Neural progenitor cell (in vitro differentiated cells): Measurements from ENCODE around the gene PPIL4. TPM values are rescaled to one million over a fixed set of nuclear protein-coding genes. Genes with fewer than 3 reads are reported as not detected.
A peak's percentile ranks its signal among the peaks of the same experiment; 100 is the strongest.

Experiments
- DNase-seq: peaks from one replicate; pipeline ENCODE4 v3.0.0-alpha.2; 2016; ENCODE audit warnings: low spot score
- H2AFZ ChIP-seq: fragments of 200-600 bp; sonication (generic); replicated peaks from 2 replicates; pipeline ENCODE4 v1.6.1; 2016; ENCODE audit warnings: antibody characterized with exemption
- H3F3A ChIP-seq: fragments of 200-600 bp; sonication (generic); 2 replicates; pipeline ENCODE4 v1.6.1; 2016; ENCODE audit warnings: antibody characterized with exemption, low read depth
- H3K27ac ChIP-seq: fragments of 200-600 bp; sonication (generic); 2 replicates; pipeline ENCODE4 v1.5.1; 2016; ENCODE audit warnings: mild to moderate bottlenecking
- H3K27me3 ChIP-seq: fragments of 200-600 bp; sonication (generic); 2 replicates; pipeline ENCODE4 v1.6.1; 2016; ENCODE audit warnings: mild to moderate bottlenecking, moderate library complexity
- H3K36me3 ChIP-seq: fragments of 200-600 bp; sonication (generic); 2 replicates; pipeline ENCODE4 v1.5.1; 2016
- H3K4me1 ChIP-seq: fragments of 200-600 bp; sonication (generic); 2 replicates; pipeline ENCODE4 v1.6.1; 2016; ENCODE audit warnings: mixed run types
- H3K4me2 ChIP-seq: fragments of 200-600 bp; sonication (generic); 2 replicates; pipeline ENCODE4 v1.6.1; 2016
- H3K4me3 ChIP-seq: fragments of 200-600 bp; sonication (generic); 2 replicates; pipeline ENCODE4 v1.5.1; 2016
- H3K79me2 ChIP-seq: fragments of 200-600 bp; sonication (generic); 2 replicates; pipeline ENCODE4 v1.6.1; 2016; ENCODE audit warnings: low read depth
- H3K9ac ChIP-seq: fragments of 200-600 bp; sonication (generic); 2 replicates; pipeline ENCODE4 v1.6.1; 2016
- H3K9me3 ChIP-seq: fragments of 200-600 bp; sonication (generic); 2 replicates; pipeline ENCODE4 v1.5.1; 2016; ENCODE audit warnings: low read depth
- H4K20me1 ChIP-seq: fragments of 200-600 bp; sonication (generic); 2 replicates; pipeline ENCODE4 v1.6.1; 2016; ENCODE audit warnings: low read depth
- H3K27ac Mint-ChIP-seq: 3 replicates; pipeline ENCODE4 v1.8.0; 2021; ENCODE audit warnings: mixed read lengths
- H3K27me3 Mint-ChIP-seq: 2 replicates; pipeline ENCODE4 v1.8.0; 2022; ENCODE audit warnings: low read depth, mild to moderate bottlenecking, inconsistent platforms, moderate library complexity, mixed read lengths; ENCODE audit not compliant: insufficient read depth
- H3K36me3 Mint-ChIP-seq: 3 replicates; pipeline ENCODE4 v1.8.0; 2021; ENCODE audit warnings: mixed read lengths
- H3K4me1 Mint-ChIP-seq: 3 replicates; pipeline ENCODE4 v1.8.0; 2021; ENCODE audit warnings: mixed read lengths
- H3K4me3 Mint-ChIP-seq: 3 replicates; pipeline ENCODE4 v1.8.0; 2021; ENCODE audit warnings: mild to moderate bottlenecking, moderate library complexity, mixed read lengths
- H3K9me3 Mint-ChIP-seq: 3 replicates; pipeline ENCODE4 v1.8.0; 2020; ENCODE audit warnings: mixed read lengths
- CTCF ChIP-seq: fragments of 200-600 bp; sonication (generic); IDR thresholded peaks from 2 replicates; pipeline ENCODE4 v1.5.1; 2017; ENCODE audit warnings: antibody characterized with exemption, mild to moderate bottlenecking
- EZH2 ChIP-seq: fragments of 200-600 bp; sonication (generic); IDR thresholded peaks from 2 replicates; pipeline ENCODE4 v1.6.1; 2017; ENCODE audit warnings: antibody characterized with exemption, mild to moderate bottlenecking, moderate library complexity
- EZH2phosphoT487 ChIP-seq: fragments of 200-600 bp; sonication (generic); IDR thresholded peaks from 2 replicates; pipeline ENCODE4 v1.6.1; 2017; ENCODE audit warnings: antibody characterized with exemption
- total RNA-seq: library from RNA; depleted of rRNA; stranded (reverse); fragments of >200 nt; gene quantifications from 2 replicates; pipeline ENCODE4 v1.2.3, GENCODE V29; 2015; ENCODE audit warnings: low replicate concordance

The PPIL4 gene
- total RNA-seq, 1 donor from 2014 or later, result 80.6 TPM

- H3F3A ChIP-seq, result peaks cover 4% of the 10 kb centered on the region
- no peak overlapping the region for H3K9ac ChIP-seq
- no peak overlapping the region for H3K27ac ChIP-seq
- no peak overlapping the region for H3K4me3 Mint-ChIP-seq
- H3K27ac Mint-ChIP-seq, result no peak overlapping the region
- no peaks in the 10 kb centered on the region for H3K4me1 Mint-ChIP-seq
- H3K4me3 ChIP-seq, result no peak overlapping the region
- H2AFZ ChIP-seq, result no peak overlapping the region
- H3K9me3 Mint-ChIP-seq, result no peaks in the 10 kb centered on the region
- no peak overlapping the region for H3K4me2 ChIP-seq
- no peak for TF ChIP-seq EZH2
- TF ChIP-seq EZH2phosphoT487, result no peak
- peak; percentile 55 for TF ChIP-seq CTCF
- H3K36me3 ChIP-seq, result no peaks in the 10 kb centered on the region
- peaks cover 15% of the 10 kb centered on the region for H3K27me3 Mint-ChIP-seq
- H3K9me3 ChIP-seq, result no peaks in the 10 kb centered on the region
- peak; percentile 34 for DNase-seq
- H3K79me2 ChIP-seq, result no peaks in the 10 kb centered on the region
- peaks cover 68% of the 10 kb centered on the region for H3K27me3 ChIP-seq
- H3K4me1 ChIP-seq, result no peaks in the 10 kb centered on the region
- no peaks in the 10 kb centered on the region for H4K20me1 ChIP-seq
- no peaks in the 10 kb centered on the region for H3K36me3 Mint-ChIP-seq
Measured at GRCh38 chr6:149560736-149561135, 14.9 kb upstream of the PPIL4 start.

DNA sequence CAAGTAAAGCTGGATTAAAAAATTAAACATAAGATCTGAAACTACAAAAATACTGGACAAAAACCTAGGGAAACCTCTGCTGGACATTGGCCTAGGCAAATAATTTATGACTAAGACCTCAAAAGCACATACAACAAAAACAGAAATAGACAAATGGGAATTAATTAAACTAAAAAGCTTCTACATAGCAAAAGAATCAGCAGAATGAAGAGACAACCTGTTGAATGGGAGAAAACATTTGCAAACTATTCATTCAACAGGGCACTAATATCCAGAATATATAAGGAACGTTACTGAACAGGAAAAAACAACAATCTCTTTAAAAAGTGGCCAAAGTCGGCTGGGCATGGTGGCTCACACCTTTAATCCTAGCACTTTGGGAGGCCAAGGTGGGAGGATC, 13.5 kb upstream of the PPIL4 start:
- H3K27me3 ChIP-seq, result peaks cover 71% of the 10 kb centered on the region
- H3K79me2 ChIP-seq, result no peaks in the 10 kb centered on the region
- H3K9me3 ChIP-seq, result no peaks in the 10 kb centered on the region
- no peaks in the 10 kb centered on the region for H3K4me1 ChIP-seq
- H3K36me3 ChIP-seq, result no peaks in the 10 kb centered on the region
- no peak overlapping the region for H2AFZ ChIP-seq
- Mint-ChIP-seq H3K4me1 (no peaks in the 10 kb centered on the region), H3K4me3 (no peak overlapping the region), H3K9me3 (no peaks in the 10 kb centered on the region), H3K27ac (no peak overlapping the region), H3K36me3 (no peaks in the 10 kb centered on the region), H3K27me3 (peaks cover 18% of the 10 kb centered on the region)
- no peak overlapping the region for H3K27ac ChIP-seq
- no peak for TF ChIP-seq EZH2
- TF ChIP-seq CTCF, result no peak
- no peak for TF ChIP-seq EZH2phosphoT487
- no peak overlapping the region for H3K4me2 ChIP-seq
- no peak overlapping the region for H3K4me3 ChIP-seq
- no peak for DNase-seq
- H3K9ac ChIP-seq, result no peak overlapping the region
- H4K20me1 ChIP-seq, result no peaks in the 10 kb centered on the region
- H3F3A ChIP-seq, result peaks cover 4% of the 10 kb centered on the region

DNA sequence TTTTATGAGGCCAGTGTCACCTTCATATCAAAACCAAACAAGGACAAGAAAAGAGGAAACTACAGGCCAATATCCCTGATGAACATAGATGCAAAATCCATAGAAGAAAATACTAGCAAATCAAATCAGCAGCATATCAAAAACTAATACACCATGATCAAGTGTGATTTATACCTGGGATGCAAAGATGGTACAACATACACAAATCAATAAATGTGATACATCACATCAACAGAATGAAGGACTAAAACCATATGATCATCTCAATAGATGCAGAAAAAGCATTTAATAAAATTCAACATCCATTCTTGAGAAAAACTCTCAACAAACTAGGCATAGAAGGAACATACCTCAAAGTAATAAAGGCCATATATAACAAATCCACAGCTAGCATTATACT, 12.2 kb upstream of the PPIL4 start:
- no peaks in the 10 kb centered on the region for H4K20me1 ChIP-seq
- no peaks in the 10 kb centered on the region for H3K9me3 Mint-ChIP-seq
- H3K4me1 ChIP-seq, result no peaks in the 10 kb centered on the region
- H3K4me1 Mint-ChIP-seq, result no peaks in the 10 kb centered on the region
- H3K36me3 ChIP-seq, result no peaks in the 10 kb centered on the region
- DNase-seq, result no peak
- H3K27me3 ChIP-seq, result peaks cover 72% of the 10 kb centered on the region
- H3K4me2 ChIP-seq, result no peak overlapping the region
- H3K79me2 ChIP-seq, result no peaks in the 10 kb centered on the region
- H3K27ac Mint-ChIP-seq, result no peak overlapping the region
- H3K27ac ChIP-seq, result no peak overlapping the region
- no peaks in the 10 kb centered on the region for H3K36me3 Mint-ChIP-seq
- no peak overlapping the region for H3K4me3 Mint-ChIP-seq
- H2AFZ ChIP-seq, result no peak overlapping the region
- H3K9ac ChIP-seq, result no peak overlapping the region
- TF ChIP-seq CTCF, result no peak
- no peak for TF ChIP-seq EZH2phosphoT487
- no peak for TF ChIP-seq EZH2
- no peak overlapping the region for H3K4me3 ChIP-seq
- peaks cover 18% of the 10 kb centered on the region for H3K27me3 Mint-ChIP-seq
- peaks cover 4% of the 10 kb centered on the region for H3F3A ChIP-seq
- H3K9me3 ChIP-seq, result no peaks in the 10 kb centered on the region

DNA sequence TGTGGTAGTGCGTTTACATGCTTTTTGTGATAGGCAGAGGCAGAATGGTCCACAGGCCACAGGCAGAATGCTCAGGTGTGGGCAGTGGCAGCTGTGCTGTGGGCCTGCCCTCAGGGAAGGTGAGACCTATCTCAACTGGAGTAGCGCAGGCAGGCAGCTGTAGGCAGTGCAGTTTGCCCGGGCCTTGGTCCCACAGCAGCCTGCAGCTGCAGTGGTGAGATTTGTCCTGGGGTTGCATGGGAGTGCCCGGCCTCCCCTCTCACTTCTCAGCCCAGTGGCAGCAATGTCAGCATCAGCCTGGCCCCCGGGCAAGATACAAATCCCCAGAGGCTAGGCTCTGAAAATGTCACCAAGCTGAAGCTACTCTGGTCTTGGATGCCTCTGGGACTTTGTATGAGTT, 6.1 kb upstream of the PPIL4 start:
- Mint-ChIP-seq H3K4me3 (no peak overlapping the region), H3K36me3 (no peaks in the 10 kb centered on the region), H3K27me3 (peaks cover 10% of the 10 kb centered on the region), H3K4me1 (peaks cover 4% of the 10 kb centered on the region), H3K9me3 (no peaks in the 10 kb centered on the region), H3K27ac (no peak overlapping the region)
- Histone ChIP-seq H3K36me3 (no peaks in the 10 kb centered on the region), H3K9me3 (no peaks in the 10 kb centered on the region), H3K79me2 (no peaks in the 10 kb centered on the region), H3K9ac (peak overlapping the region; percentile 37), H3K27ac (no peak overlapping the region), H3K4me2 (no peak overlapping the region), H2AFZ (no peak overlapping the region), H3K27me3 (peaks cover 62% of the 10 kb centered on the region), H3F3A (peaks cover 6% of the 10 kb centered on the region), H4K20me1 (no peaks in the 10 kb centered on the region), H3K4me3 (no peak overlapping the region), H3K4me1 (no peaks in the 10 kb centered on the region)
- no peak for DNase-seq
- TF ChIP-seq CTCF, result no peak
- no peak for TF ChIP-seq EZH2
- no peak for TF ChIP-seq EZH2phosphoT487
